ENCODE measurements around the gene WFDC2.

Gene WFDC2

GRCh38 chr20:45469336-45470261 is at the start of gene WFDC2:
Gene WFDC2, plus strand, starts transcription at chr20:45469753. Its CDS starts 29 bp downstream, at chr20:45469782.
- in situ Hi-C loops (cut with MboI; ENCODE audit: low pct_unique_long_range_greater_than_20kb, low sequenced_read_pairs, unreplicated experiment): loop anchor here (25.0 kb wide), 1 partner anchor 293 kb away; no protein-coding TSS in a partner anchor
- no peak for DNase-seq (ENCODE audit: low spot score)
- TF ChIP-seq CTCF (IDR thresholded peaks at IDR 0.05; ENCODE audit: extremely low read depth, insufficient read depth, missing control alignments): no peak

- TF ChIP-seq CTCF (IDR thresholded peaks at IDR 0.05; ENCODE audit: extremely low read depth, insufficient read depth, missing control alignments): no peak
- DNase-seq (ENCODE audit: low spot score): no peak
Measured at GRCh38 chr20:45420125-45420524, 49.4 kb upstream of the WFDC2 start.

GRCh38 chr20:45423700-45424099 is 45.9 kb upstream of the WFDC2 start:
- TF ChIP-seq CTCF (IDR thresholded peaks at IDR 0.05; ENCODE audit: extremely low read depth, insufficient read depth, missing control alignments): no peak
- in situ Hi-C loops (cut with MboI; ENCODE audit: low pct_unique_long_range_greater_than_20kb, low sequenced_read_pairs, unreplicated experiment): no loop called here
- no peak for DNase-seq (ENCODE audit: low spot score)

More at GRCh38 chr20:45420125-45420524, 49.4 kb upstream of the WFDC2 start:
- in situ Hi-C loops (cut with MboI; ENCODE audit: low pct_unique_long_range_greater_than_20kb, low sequenced_read_pairs, unreplicated experiment): no loop called here

- in situ Hi-C loops (cut with MboI; ENCODE audit: low pct_unique_long_range_greater_than_20kb, low sequenced_read_pairs, unreplicated experiment): no loop called here
- DNase-seq (ENCODE audit: low spot score): no peak
- no peak for TF ChIP-seq CTCF (IDR thresholded peaks at IDR 0.05; ENCODE audit: extremely low read depth, insufficient read depth, missing control alignments)
Measured at GRCh38 chr20:45425561-45425960, 44.0 kb upstream of the WFDC2 start.

- in situ Hi-C loops (cut with MboI; ENCODE audit: low pct_unique_long_range_greater_than_20kb, low sequenced_read_pairs, unreplicated experiment): no loop called here
- TF ChIP-seq CTCF (IDR thresholded peaks at IDR 0.05; ENCODE audit: extremely low read depth, insufficient read depth, missing control alignments): no peak
- DNase-seq (ENCODE audit: low spot score): no peak
Measured at GRCh38 chr20:45426320-45427016, 43.1 kb upstream of the WFDC2 start.

- no peak for DNase-seq (ENCODE audit: low spot score)
- in situ Hi-C loops (cut with MboI; ENCODE audit: low pct_unique_long_range_greater_than_20kb, low sequenced_read_pairs, unreplicated experiment): no loop called here
- TF ChIP-seq CTCF (IDR thresholded peaks at IDR 0.05; ENCODE audit: extremely low read depth, insufficient read depth, missing control alignments): no peak
Measured at GRCh38 chr20:45427236-45428149, 42.1 kb upstream of the WFDC2 start.
